ENCODE data around the gene GSE1.
A peak's percentile ranks its signal among the peaks of the same experiment; 100 is the strongest.

GSE1 gene

DNA sequence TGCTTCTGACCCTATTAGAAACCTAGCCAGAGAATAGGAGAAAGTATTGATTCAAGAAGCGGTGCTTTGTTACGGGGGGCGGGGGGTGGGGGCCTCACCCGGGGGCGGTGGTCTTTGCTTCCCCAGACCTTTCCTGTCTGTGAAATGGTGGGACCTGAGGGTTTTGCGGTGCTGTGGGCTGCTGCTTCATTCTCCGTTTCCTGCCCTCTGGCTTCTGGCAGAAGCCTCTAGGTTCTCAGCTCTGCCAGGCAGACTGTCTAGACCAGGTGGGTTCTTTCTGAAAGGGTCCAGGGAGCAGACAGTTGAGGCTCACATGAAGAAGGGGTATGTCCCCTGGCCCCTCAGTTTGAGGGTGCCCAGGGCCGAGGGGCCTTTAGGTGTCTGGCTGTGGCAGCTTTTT, 14.0 kb downstream of the GSE1 start:
- H3K9me3 ChIP-seq (ENCODE audit: control extremely low read depth in 1 of 5, control insufficient read depth in 4 of 5, insufficient read depth in 2 of 5, low read depth in 1 of 5, low read length in 4 of 5): peaks cover 0 to 12% (median 9%) of the 10 kb centered on the region in 5 experiments
- peak overlapping the region in 1 of 7 experiments; percentile 16 for H3K4me3 ChIP-seq (ENCODE audit: control insufficient read depth in 1 of 7, extremely low read depth in 1 of 7, insufficient read depth in 4 of 7, low read depth in 2 of 7, low read length in 6 of 7)
- peaks cover 0 to 60% (median 28%) of the 10 kb centered on the region in 4 experiments for H3K4me1 ChIP-seq (ENCODE audit: control extremely low read depth in 1 of 4, control insufficient read depth in 4 of 4, insufficient read depth in 4 of 4, low read length in 3 of 4)
- peaks cover 2 to 77% (median 51%) of the 10 kb centered on the region in 4 experiments for H3K36me3 ChIP-seq (ENCODE audit: control insufficient read depth in 4 of 4, insufficient read depth in 4 of 4, low read length in 3 of 4)
- no peak overlapping the region for H3K27ac ChIP-seq (ENCODE audit: insufficient read depth in 1 of 2, low read depth in 1 of 2, low read length in 2 of 2, poor library complexity in 1 of 2, severe bottlenecking in 2 of 2)
- CTCF ChIA-PET: interaction anchor here (0.8 to 7.3 kb wide), 7 partner anchors 10 to 206 kb away, joined by 3 to 65 read pairs (median 3); partner anchors contain the start of gene GSE1
- POLR2A ChIA-PET: interaction anchor here (1.7 kb wide), 1 partner anchor 11 kb away, joined by 7 read pairs; no protein-coding TSS in a partner anchor
- peak; percentile 39 to 80 (median 76) for DNase-seq
- WGBS (ENCODE audit: insufficient coverage): 21% methylated on average over 3 of the region's 8 CpGs
- no peaks in the 10 kb centered on the region for H3K27me3 ChIP-seq (replicated peaks in 2 of 5; ENCODE audit: control insufficient read depth in 4 of 5, insufficient read depth in 5 of 5, low read length in 4 of 5)

DNA sequence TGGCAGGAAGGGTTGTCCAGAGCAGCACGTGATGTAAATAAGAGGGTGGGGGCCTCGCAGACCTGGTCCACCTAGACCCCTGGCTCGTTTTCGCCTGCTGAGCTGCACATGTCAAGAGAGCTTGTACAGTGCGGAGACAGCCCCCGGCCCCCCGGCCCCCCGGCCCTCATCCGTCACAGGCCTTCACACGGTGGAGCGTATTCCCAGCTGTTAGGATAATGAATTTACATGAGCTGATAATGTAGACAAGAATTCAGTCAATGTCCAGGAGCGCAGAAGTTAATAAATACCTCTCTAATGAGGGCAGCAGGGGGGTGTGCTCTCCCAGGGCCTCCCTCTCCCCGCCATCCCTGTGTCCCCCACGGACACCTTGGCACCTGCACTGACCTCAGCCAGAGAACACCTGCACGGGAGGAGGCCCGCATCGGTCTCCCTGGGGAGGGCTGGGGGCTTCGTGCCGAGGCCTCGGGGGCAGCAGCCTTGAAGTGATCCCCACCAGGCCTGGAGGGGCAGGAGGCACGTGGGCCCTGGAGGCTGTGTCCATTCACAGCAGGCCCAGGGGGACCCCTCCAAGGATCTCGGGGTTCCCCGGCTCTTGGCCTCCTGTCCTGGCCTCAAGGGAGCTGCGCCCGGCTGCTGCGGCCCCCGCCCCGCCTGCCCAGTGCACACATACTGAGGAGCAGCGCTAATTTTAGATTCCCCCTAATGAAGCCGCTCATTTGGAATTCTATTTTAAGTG, 14.6 kb downstream of the GSE1 start:
- ChIA-PET CTCF (interaction anchor here (0.8 to 7.3 kb wide), 6 partner anchors 10 to 206 kb away, joined by 3 to 65 read pairs (median 4); no protein-coding TSS in a partner anchor), POLR2A (interaction anchor here (1.2 to 1.7 kb wide), 2 partner anchors 11 to 12 kb away, joined by 6 to 7 read pairs; no protein-coding TSS in a partner anchor)
- Histone ChIP-seq H3K27ac (ENCODE audit: insufficient read depth in 1 of 2, low read depth in 1 of 2, low read length in 2 of 2, poor library complexity in 1 of 2, severe bottlenecking in 2 of 2) (no peak overlapping the region), H3K4me3 (ENCODE audit: control insufficient read depth in 1 of 7, extremely low read depth in 1 of 7, insufficient read depth in 4 of 7, low read depth in 2 of 7, low read length in 6 of 7) (peak overlapping the region in 1 of 7 experiments; percentile 16), H3K36me3 (ENCODE audit: control insufficient read depth in 4 of 4, insufficient read depth in 4 of 4, low read length in 3 of 4) (peaks cover 2 to 72% (median 51%) of the 10 kb centered on the region in 4 experiments), H3K9me3 (ENCODE audit: control extremely low read depth in 1 of 5, control insufficient read depth in 4 of 5, insufficient read depth in 2 of 5, low read depth in 1 of 5, low read length in 4 of 5) (peaks cover 0 to 12% (median 9%) of the 10 kb centered on the region in 5 experiments), H3K27me3 (replicated peaks in 2 of 5; ENCODE audit: control insufficient read depth in 4 of 5, insufficient read depth in 5 of 5, low read length in 4 of 5) (no peaks in the 10 kb centered on the region), H3K4me1 (ENCODE audit: control extremely low read depth in 1 of 4, control insufficient read depth in 4 of 4, insufficient read depth in 4 of 4, low read length in 3 of 4) (peaks cover 0 to 57% (median 29%) of the 10 kb centered on the region in 4 experiments)
- WGBS (ENCODE audit: insufficient coverage): 93% methylated on average over 25 of the region's 30 CpGs
- no peak for DNase-seq

DNA sequence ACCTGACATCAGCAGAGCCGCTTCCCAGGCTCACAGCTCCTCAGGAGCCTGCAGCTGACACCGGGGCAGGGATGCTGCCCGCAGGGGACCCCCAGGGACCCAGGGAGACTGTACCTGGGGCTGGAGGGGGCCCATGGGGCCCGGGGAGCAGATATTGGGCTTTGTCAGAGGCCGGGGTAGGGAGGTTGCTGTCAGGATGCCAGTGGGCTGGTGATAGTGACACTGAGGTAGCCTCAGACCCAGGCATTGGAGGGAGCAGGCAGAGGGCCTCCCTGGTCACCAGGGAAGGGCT, 15.1 kb downstream of the GSE1 start:
- H3K27ac ChIP-seq (ENCODE audit: insufficient read depth in 1 of 2, low read depth in 1 of 2, low read length in 2 of 2, poor library complexity in 1 of 2, severe bottlenecking in 2 of 2): no peak overlapping the region
- DNase-seq: no peak
- no peak overlapping the region for H3K4me3 ChIP-seq (ENCODE audit: control insufficient read depth in 1 of 7, extremely low read depth in 1 of 7, insufficient read depth in 4 of 7, low read depth in 2 of 7, low read length in 6 of 7)
- POLR2A ChIA-PET: interaction anchor here (1.2 kb wide), 1 partner anchor 12 kb away, joined by 6 read pairs; no protein-coding TSS in a partner anchor
- H3K9me3 ChIP-seq (ENCODE audit: control extremely low read depth in 1 of 5, control insufficient read depth in 4 of 5, insufficient read depth in 2 of 5, low read depth in 1 of 5, low read length in 4 of 5): peaks cover 0 to 12% (median 9%) of the 10 kb centered on the region in 5 experiments
- peaks cover 2 to 72% (median 53%) of the 10 kb centered on the region in 4 experiments for H3K36me3 ChIP-seq (ENCODE audit: control insufficient read depth in 4 of 4, insufficient read depth in 4 of 4, low read length in 3 of 4)
- H3K4me1 ChIP-seq (ENCODE audit: control extremely low read depth in 1 of 4, control insufficient read depth in 4 of 4, insufficient read depth in 4 of 4, low read length in 3 of 4): peaks cover 0 to 52% (median 28%) of the 10 kb centered on the region in 4 experiments
- 97% methylated on average over 4 of the region's 5 CpGs for WGBS (ENCODE audit: insufficient coverage)
- no peaks in the 10 kb centered on the region for H3K27me3 ChIP-seq (replicated peaks in 2 of 5; ENCODE audit: control insufficient read depth in 4 of 5, insufficient read depth in 5 of 5, low read length in 4 of 5)
- CTCF ChIA-PET: interaction anchor here (1.0 to 7.3 kb wide), 4 partner anchors 11 to 212 kb away, joined by 4 to 65 read pairs (median 6); no protein-coding TSS in a partner anchor

DNA sequence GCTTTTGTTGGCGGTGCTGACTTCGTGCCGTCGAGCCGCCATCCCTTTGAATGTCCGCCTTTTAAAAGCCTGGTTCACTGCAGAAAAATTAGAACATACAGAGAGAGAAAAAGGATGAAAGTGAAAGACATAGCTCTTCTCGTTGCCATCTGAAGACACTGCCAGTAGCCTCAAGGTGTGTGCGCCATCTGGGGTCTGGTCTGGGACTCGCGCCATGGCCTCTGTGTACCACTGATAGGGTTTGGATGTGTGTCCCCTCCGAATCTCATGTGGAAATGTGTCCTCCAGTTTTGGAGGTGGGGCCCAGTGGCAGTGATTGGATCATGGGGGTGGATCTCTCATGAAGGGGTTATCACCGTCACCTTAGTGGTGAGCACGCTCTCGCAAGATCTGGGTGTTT, 15.5 kb downstream of the GSE1 start:
- CTCF ChIA-PET: interaction anchor here (1.0 to 7.3 kb wide), 4 partner anchors 11 to 213 kb away, joined by 4 to 65 read pairs (median 6); no protein-coding TSS in a partner anchor
- Histone ChIP-seq H3K27ac (ENCODE audit: insufficient read depth in 1 of 2, low read depth in 1 of 2, low read length in 2 of 2, poor library complexity in 1 of 2, severe bottlenecking in 2 of 2) (no peak overlapping the region), H3K4me1 (ENCODE audit: control extremely low read depth in 1 of 4, control insufficient read depth in 4 of 4, insufficient read depth in 4 of 4, low read length in 3 of 4) (peaks cover 0 to 48% (median 29%) of the 10 kb centered on the region in 4 experiments), H3K9me3 (ENCODE audit: control extremely low read depth in 1 of 5, control insufficient read depth in 4 of 5, insufficient read depth in 2 of 5, low read depth in 1 of 5, low read length in 4 of 5) (peaks cover 0 to 12% (median 9%) of the 10 kb centered on the region in 5 experiments), H3K4me3 (ENCODE audit: control insufficient read depth in 1 of 7, extremely low read depth in 1 of 7, insufficient read depth in 4 of 7, low read depth in 2 of 7, low read length in 6 of 7) (no peak overlapping the region), H3K36me3 (ENCODE audit: control insufficient read depth in 4 of 4, insufficient read depth in 4 of 4, low read length in 3 of 4) (peaks cover 2 to 72% (median 53%) of the 10 kb centered on the region in 4 experiments), H3K27me3 (replicated peaks in 2 of 5; ENCODE audit: control insufficient read depth in 4 of 5, insufficient read depth in 5 of 5, low read length in 4 of 5) (no peaks in the 10 kb centered on the region)
- POLR2A ChIA-PET: interaction anchor here (1.2 kb wide), 1 partner anchor 12 kb away, joined by 6 read pairs; no protein-coding TSS in a partner anchor
- peak in 2 of 3 donors; percentile 42 to 58 for DNase-seq
- WGBS (ENCODE audit: insufficient coverage): 99% methylated on average over 13 of the region's 14 CpGs

DNA sequence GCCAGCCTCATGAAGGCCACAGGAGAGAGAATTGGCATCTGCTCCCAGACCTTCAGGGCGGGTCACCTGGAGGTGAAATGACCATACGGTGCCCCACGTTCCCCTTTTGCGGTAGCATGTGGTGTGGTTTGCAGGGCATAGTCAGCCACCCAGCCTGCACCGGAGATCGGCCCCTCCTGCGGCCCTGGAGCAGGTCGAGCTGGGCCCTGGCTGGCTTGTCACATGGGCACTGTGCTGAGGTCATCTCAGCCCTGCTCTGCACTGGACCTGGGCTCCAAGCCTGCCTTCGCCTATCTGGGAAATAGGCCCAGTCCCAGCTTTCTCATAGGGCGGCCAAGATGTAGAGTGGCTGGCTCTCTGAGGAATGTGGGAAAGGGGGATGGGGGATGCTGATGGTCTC, 16.2 kb downstream of the GSE1 start:
- 100% methylated on average over 9 of the region's 10 CpGs for WGBS (ENCODE audit: insufficient coverage)

DNA sequence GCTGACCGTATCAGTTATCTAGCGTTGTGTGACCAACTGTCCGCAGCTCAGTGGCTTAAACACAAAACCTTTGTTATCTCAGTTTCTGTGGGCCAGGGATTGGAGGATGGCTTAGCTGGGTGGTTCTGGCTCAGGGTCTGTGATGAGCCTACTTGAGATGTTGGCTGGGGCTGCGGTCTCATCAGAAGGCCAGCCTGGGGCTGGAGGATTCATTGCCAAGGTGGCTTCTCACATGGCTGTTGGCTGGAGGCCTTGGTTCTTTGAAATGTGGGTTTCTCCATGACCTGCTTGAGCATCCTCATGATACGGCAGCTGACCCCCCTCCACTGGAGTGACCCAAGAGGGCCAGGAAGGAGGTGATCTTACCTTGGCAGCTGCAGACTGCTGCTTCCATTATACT, 16.7 kb downstream of the GSE1 start:
- H3K4me1 ChIP-seq (ENCODE audit: control extremely low read depth in 1 of 4, control insufficient read depth in 4 of 4, insufficient read depth in 4 of 4, low read length in 3 of 4): peaks cover 0 to 47% (median 29%) of the 10 kb centered on the region in 4 experiments
- POLR2A ChIA-PET: interaction anchor here (1.1 to 1.9 kb wide), 2 partner anchors 14 to 20 kb away, joined by 4 read pairs; no protein-coding TSS in a partner anchor
- H3K27me3 ChIP-seq (replicated peaks in 2 of 5; ENCODE audit: control insufficient read depth in 4 of 5, insufficient read depth in 5 of 5, low read length in 4 of 5): no peaks in the 10 kb centered on the region
- DNase-seq: no peak
- peaks cover 0 to 12% (median 9%) of the 10 kb centered on the region in 5 experiments for H3K9me3 ChIP-seq (ENCODE audit: control extremely low read depth in 1 of 5, control insufficient read depth in 4 of 5, insufficient read depth in 2 of 5, low read depth in 1 of 5, low read length in 4 of 5)
- 98% methylated on average over 5 of the region's 5 CpGs for WGBS (ENCODE audit: insufficient coverage)
- no peak overlapping the region for H3K4me3 ChIP-seq (ENCODE audit: control insufficient read depth in 1 of 7, extremely low read depth in 1 of 7, insufficient read depth in 4 of 7, low read depth in 2 of 7, low read length in 6 of 7)
- H3K27ac ChIP-seq (ENCODE audit: insufficient read depth in 1 of 2, low read depth in 1 of 2, low read length in 2 of 2, poor library complexity in 1 of 2, severe bottlenecking in 2 of 2): no peak overlapping the region
- peaks cover 0 to 72% (median 51%) of the 10 kb centered on the region in 4 experiments for H3K36me3 ChIP-seq (ENCODE audit: control insufficient read depth in 4 of 4, insufficient read depth in 4 of 4, low read length in 3 of 4)
- CTCF ChIA-PET: interaction anchor here (0.9 to 7.3 kb wide), 4 partner anchors 12 to 87 kb away, joined by 3 to 65 read pairs (median 4); no protein-coding TSS in a partner anchor

More for the DNA sequence above, 16.2 kb downstream of the GSE1 start:
- H3K4me1 ChIP-seq (ENCODE audit: control extremely low read depth in 1 of 4, control insufficient read depth in 4 of 4, insufficient read depth in 4 of 4, low read length in 3 of 4): peaks cover 0 to 48% (median 29%) of the 10 kb centered on the region in 4 experiments
- DNase-seq: no peak
- CTCF ChIA-PET: interaction anchor here (1.3 to 7.3 kb wide), 3 partner anchors 12 to 74 kb away, joined by 3 to 65 read pairs (median 4); no protein-coding TSS in a partner anchor
- H3K9me3 ChIP-seq (ENCODE audit: control extremely low read depth in 1 of 5, control insufficient read depth in 4 of 5, insufficient read depth in 2 of 5, low read depth in 1 of 5, low read length in 4 of 5): peaks cover 0 to 12% (median 9%) of the 10 kb centered on the region in 5 experiments
- peaks cover 2 to 72% (median 54%) of the 10 kb centered on the region in 4 experiments for H3K36me3 ChIP-seq (ENCODE audit: control insufficient read depth in 4 of 4, insufficient read depth in 4 of 4, low read length in 3 of 4)
- H3K27ac ChIP-seq (ENCODE audit: insufficient read depth in 1 of 2, low read depth in 1 of 2, low read length in 2 of 2, poor library complexity in 1 of 2, severe bottlenecking in 2 of 2): no peak overlapping the region
- POLR2A ChIA-PET: interaction anchor here (1.9 kb wide), 1 partner anchor 13 kb away, joined by 4 read pairs; no protein-coding TSS in a partner anchor
- no peaks in the 10 kb centered on the region for H3K27me3 ChIP-seq (replicated peaks in 2 of 5; ENCODE audit: control insufficient read depth in 4 of 5, insufficient read depth in 5 of 5, low read length in 4 of 5)
- no peak overlapping the region for H3K4me3 ChIP-seq (ENCODE audit: control insufficient read depth in 1 of 7, extremely low read depth in 1 of 7, insufficient read depth in 4 of 7, low read depth in 2 of 7, low read length in 6 of 7)

Measured in common myeloid progenitor, CD34-positive (primary cell).